GM18511 (cell line): ENCODE measurements around the gene GPC2.

ENCODE experiments used
- ATAC-seq: cut with Tn5 transposase; IDR thresholded peaks from one replicate; pipeline ENCODE4 v1.9.1; 2021; ENCODE audit warnings: mild to moderate bottlenecking, moderate library complexity; ENCODE audit not compliant: unreplicated experiment

The GPC2 gene

DNA sequence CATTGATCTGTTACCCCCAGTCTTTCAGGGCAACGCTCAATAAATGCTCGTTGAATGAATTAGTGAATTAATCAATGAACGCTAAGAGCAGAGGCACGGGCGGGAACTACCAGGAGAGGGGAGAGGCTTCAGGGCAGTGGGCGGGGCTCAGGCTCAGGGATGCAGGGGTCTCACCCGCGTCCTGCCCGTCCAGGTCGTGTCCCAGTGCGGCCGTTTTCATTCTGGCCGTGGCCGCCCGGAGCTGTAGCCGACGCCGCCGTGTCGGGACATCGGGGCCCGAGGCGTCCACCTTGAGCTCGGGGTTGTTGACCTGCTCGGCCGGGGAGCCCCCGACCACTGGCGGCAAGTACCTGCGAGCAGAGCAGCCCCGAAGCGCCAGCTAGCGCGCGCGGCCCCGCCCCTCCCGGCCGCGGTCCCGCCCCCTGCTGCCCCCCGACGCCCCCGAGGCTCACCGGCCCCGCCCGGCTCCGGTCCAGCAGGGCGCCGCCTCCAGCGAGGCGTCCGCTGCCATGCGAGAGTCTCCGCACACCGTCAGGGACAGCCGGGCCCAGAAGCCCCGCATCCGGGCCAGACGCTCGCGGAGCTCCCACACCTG, 6.0 kb downstream of the GPC2 start:
- ATAC-seq, result no peak

DNA sequence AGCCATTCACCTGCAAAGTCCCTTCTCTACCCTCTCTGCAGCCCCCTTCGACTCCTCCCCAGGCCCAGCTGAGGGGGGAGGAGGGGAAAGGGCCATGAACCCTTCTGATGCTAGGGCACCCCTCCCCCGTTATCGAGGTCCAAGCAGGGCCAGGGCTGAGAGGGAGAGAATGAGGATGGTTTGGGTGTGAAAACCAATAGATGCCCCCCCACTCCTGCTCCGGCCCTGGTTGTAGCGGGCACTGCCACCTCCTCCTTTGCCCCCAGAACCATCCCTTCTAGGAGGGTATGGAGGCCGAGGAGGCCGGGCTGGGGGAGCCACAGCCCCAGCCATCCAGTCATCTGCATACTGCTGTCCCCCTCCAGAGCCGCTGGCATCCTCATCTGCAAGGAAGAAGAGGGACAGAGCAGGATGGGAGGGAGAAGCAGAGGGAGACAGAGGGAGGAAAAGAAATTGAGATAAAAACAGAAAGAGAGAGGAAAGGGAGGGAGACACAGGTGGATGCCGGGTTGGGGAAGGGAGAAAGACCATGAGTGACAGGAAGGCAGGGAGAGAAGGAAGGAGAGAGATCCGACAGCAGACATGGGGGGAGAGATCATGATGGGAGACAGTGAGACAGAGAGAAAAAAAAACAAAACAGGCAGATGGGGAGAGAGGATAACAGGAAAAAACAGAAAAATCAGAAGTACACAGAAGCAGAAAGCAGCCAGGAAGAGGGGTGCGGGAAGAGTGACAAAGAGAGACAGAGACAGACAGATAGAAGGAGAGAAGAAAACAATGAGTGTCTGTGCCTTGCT, 6.9 kb downstream of the GPC2 start:
- ATAC-seq, result no peak

DNA sequence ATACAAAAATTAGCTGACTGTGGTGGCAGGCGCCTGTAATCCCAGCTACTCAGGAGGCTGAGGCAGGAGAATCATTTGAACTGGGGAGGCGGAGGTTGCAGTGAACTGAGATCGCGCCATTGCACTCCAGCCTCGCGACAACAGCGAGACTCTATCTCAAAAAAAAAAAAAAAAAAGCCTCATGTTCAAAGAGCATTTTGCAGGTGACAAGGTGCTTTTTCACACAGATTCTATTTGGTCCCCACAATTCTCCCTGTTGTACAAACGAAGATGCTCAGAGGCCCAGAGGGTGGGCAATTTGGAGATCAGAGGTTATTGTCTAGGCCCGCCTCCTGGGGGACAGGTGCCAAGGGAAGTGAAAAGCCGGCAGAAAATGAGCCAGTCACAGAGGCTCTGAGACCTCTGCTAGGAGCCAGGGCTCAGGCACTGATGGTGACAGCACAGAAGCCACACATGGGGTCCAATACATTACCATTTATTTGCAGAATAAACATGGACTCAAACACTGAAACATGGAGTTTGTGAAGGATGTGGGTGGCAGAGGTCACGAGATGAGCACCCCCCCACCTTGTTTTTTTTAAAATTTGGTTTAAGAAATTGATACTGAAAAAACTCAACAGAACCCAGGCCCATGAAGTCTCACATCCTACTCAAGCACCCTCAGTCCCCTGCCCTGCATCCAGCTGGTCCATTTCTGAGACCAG, 7.9 kb downstream of the GPC2 start:
- no peak for ATAC-seq

DNA sequence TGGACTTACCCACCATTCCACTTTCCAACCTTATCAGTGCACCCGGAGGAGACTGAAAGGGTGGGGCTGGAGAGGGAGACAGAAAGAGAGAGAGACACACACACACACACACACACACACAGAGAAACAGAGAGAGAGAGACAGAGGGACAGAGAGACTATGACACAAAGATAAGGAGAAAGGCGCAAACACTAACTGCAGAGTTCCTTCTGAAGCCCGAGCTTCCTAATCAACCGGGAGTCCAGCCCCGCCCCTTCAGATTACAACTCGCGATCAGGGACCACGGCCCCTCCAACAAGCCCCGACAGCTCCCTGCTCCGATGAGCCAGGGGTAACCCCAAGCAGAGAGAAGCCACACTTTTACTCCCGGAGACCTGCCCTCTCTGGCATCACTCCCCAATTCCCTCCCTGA, 9.3 kb downstream of the GPC2 start:
- no peak for ATAC-seq

DNA sequence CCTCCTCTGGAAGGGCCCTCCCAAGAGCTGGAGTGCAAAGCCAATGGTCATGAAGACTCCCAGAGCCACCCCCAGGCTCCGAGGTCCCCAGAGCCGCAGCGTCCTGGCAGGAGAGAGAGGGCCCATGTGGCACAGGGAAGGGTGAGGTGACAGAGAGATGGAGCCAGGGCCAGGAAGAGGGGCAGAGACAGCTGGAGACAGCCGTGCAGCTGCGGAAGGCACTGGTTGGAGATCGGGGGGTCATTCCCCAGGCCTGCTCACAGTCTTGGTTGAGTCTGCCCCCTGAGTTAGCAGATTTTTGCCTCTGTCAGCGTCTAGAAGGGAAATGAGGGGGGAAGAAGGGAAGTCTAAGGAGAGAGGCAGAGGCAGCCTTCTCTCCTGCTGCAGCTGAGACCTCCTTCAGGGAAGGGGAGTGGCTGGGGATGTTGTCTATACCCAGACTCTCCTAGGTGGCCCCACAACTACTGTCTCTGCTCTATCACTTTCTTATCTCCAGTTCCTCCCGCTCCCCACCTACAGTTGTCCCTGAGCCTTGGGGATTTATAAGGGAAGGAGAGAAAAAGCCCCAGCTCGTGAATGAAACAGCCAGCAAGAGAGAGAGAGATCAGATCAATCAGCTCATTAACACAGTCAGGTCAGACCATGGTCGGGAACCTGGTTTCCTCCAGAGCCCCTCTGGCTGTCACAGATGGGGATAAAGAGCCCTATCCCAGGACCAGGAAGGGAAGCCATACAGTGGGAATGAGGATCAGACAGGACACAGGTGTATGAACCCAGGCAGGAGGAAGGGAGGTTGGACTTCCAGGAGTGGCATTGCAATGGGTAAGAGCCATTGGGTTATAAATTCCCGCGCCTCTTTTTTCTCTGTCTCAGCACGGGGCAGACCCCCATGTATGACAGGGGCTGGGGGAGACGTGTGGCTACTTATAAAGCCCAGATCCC, 9.9 kb downstream of the GPC2 start:
- no peak for ATAC-seq

DNA sequence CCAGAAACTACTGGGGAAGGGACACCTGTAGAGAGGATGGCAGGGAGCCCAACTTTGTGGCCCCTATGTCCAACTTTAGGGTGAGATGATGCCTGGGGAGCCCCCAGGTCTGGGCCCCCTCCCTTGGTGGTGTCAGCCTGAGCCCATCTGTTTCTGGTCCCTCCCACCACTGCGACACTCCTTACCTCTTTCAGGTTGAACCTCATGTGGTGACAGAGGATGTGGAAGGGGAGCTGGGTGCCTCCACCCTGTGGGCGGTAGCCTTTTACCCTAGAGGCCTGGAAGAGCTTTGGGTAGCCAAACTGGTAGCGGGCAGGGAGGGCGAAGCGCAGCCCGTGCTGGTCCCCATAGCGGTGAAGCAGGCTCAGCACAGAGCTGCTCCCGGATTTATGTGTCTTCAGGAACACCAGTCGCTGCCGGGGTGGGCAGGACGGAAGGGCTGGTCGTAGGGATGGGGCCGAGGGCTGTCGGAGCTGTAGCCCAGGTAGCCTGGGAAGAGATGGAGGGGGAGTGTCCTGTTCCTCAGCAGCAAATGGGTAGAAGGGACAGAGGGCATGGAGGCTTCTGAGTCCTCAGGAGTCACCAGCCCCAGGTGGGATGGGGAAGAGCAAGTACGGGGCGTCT, 10.8 kb downstream of the GPC2 start:
- ATAC-seq, result no peak

DNA sequence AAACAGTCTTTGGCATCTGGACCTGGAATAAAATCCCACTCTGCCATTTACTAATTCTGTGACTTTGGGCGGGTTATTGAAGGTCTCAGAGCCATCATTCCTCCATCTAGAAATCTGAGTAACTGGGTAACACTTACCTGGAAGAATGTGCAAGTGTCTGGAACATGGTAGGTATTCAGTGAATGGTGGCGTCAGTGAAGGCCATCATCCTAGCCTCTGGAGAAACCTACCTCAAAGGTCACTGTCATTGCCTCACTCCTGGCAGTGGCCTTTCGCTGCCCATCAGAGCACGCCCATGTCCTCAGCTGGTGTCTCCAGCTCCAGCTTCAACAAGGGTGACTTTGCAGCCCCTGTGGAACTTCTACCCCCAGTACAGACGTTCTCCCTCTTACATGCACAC, 13.3 kb downstream of the GPC2 start:
- ATAC-seq, result no peak

DNA sequence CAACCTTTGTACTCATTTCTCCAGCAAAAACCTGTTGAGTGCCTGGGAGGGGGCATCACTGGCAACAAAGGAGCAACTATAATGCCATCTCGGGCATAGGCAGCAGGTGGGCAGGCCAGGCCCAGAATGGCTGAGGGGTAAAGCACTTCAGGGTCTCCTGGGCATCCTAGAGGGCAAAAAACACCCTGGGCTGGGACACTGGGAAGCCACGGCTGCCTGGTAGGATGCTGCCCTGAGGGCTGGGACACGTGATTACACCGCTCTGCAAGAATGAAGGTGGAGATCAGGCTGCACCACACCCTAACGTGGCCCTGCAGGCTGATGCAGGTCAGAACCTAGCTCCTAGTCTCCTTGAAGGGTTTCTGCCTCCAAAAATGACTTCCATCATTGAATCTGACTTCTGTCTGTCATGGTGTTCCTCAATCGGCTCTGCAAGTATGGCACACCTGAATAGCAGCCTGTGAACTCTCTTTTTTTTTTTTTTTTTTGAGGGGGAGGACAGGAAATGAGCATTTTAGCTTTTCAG, 14.1 kb downstream of the GPC2 start:
- ATAC-seq, result no peak

DNA sequence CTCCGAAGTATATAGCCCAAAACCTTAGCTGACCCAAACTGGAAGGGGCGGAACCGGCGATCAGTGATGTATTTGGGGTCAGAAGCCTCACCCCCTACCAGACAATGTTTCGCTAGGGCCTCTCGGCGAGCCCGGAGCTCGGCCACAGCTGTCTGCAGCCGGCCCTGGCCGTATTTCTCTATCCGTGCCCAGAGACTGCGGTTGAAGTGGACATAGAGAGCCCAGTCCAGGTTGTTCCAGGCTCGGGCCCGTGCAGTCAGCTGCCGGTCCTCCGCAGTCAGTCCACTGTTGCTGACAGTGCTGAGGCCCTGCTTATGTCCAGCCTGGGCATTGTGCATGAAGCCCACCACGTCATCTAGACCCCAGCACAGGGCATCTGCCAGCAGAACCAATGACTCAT, 17.1 kb downstream of the GPC2 start:
- ATAC-seq, result no peak

DNA sequence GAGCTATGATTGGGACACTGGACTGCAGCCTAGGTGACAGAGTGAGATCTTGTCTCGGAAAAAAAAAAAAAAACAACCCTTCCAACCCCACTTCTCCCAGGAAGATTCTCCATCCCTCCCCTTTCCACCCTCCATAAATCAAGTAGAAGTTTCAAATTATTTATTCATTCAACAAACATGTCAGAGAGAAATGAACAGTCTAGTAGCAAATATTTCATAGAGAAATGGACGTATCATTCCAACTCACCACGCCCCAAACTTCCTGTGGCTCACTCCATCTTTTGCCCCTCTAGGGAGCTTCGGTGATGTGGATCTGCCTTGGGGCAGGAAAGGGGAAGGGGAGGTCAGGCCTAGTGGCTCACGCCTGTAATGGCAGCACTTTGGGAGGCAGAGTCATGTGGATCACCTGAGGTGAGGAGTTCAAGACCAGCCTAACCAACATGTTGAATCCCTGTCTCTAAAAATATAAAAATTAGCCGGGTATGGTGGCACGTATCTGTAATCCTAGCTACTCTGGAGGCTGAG, 18.0 kb downstream of the GPC2 start:
- no peak for ATAC-seq

DNA sequence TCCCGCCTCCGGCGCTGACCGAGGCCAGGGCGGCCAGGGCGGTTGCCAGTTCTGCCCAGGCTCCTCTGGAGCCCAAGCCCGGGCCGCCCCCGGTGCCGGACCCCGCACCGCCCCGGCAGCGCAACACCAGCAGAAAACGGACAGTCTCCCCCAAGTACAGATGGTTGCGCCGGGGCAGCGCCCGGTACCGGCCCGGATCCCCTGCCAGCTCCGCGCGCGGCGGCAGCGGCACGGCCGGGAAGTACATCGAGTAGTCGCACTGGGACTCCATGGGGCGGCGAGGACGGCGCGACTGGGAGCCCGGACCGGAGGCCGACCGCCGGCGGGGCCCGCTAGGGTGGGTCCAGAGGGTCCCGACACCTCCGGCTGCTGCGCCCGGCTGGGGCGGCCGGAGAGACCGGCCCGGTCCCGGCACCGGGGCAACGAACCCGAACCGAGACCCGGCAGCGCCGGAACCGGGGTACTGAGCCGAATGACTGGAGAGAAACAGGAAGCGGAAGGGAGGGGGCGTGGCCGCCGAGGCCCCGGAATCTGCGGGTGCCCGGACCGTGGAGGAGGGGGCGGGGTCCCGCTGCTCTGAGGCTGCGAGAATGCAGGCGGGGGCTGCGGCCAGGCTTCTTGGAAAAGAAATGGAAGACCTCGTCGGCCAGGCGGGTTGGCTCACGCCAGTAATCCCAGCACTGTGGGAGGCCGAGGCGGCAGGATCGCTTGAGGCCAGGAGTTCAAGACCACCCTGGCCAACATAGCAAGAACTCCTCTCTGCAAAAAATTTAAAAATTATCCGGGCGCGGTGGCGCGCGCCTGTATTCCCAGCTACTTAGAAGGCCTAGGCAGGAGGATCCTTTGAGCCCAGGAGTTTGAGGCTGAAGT, 18.7 kb downstream of the GPC2 start, which contains the start of gene TRAPPC14:
Gene TRAPPC14 (minus strand): TSS at position 495 of the 870 bp plus-strand sequence. CDS start 224 bp downstream, at position 271.
- peak; percentile 77 for ATAC-seq

DNA sequence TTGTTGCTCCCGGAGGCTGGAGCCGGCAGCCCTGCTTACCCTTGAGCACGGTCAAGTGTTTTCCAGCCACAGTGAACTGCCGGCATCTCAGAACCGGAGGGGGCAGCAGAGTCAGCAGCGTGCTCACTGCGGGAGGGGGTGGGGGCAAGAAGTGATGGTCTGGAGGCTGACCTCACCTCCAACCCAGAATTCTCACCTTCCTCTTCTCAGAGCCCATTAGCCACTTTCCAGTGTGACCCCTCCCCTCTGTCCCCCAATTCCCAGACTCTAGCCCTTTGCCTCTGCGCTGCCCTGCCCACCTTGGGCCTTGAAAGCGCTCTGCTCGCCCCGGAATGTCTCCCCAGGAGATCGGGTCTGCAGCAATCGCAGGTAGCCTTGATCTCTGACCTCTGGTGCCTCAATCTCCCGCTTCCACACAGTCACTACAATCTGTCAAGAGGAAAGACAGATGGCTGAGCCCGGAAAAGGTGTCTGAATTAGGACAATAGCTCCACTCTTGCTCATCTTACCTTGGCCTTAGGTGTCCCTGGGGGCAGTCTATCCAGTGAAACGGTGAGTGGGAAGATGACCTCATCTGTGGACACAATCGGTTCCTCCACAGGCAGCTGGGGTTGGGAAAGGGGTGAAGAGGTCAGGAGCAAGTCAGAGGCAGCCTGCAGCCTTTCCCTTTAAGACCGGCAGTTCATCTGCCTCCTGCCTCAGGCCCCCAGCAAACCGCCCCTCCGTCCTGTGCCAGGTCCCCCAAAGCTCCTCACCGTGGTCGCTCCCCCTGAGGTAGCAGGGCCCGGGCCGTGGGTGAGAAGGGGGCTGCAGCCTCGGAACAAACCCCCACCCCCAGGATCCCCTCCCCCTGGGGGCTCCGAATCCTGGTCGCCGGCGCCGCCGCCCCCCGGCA, 19.6 kb downstream of the GPC2 start:
- no peak for ATAC-seq

DNA sequence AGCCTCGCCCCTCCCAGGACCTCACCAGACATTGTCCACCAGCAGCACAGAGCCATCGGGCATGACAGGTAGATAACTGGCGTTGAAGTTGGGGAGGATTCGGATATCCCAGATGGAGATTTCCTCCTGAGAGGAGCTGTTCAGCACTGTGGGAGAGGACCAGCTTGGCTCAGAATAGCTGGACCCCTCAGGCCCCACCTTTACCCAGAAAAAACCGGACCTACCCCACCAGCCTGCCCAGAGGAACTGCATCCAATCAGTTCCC, 20.2 kb downstream of the GPC2 start:
- no peak for ATAC-seq

DNA sequence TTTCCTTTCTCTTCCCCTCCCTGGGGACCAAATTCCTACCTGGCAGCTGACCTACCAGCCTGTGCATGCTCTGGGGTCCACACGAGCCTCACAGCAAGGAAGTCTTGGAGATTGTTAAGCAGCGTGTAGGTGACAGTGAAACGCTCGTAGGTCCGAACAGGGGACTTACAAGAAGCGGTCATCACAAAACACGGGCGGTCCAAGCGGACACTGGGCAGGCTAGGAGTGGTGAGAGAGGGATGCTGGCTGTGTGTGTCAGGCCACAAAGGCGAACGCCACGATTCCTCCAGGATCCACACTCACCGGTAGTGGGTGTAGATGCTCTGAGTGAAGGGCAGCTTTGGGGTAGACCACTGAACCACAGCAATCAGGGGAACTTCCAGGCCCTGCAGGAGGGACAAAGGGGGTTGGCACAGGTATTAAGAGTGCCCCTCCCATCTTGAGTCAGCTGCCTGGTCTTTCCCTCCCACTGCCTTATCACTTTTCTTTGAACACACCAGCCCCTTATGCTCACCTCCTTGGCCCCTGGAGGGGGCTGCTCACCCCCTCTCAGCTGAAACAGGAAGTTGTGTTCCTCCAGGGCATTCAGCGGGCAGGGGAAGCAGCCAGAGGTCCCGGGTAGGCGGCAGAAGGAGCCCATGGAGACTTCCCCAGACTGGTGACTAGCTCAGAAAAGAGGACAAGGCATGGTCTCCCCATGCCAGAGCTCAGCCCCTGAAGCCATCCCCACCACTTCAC, 20.7 kb downstream of the GPC2 start:
- ATAC-seq, result no peak

DNA sequence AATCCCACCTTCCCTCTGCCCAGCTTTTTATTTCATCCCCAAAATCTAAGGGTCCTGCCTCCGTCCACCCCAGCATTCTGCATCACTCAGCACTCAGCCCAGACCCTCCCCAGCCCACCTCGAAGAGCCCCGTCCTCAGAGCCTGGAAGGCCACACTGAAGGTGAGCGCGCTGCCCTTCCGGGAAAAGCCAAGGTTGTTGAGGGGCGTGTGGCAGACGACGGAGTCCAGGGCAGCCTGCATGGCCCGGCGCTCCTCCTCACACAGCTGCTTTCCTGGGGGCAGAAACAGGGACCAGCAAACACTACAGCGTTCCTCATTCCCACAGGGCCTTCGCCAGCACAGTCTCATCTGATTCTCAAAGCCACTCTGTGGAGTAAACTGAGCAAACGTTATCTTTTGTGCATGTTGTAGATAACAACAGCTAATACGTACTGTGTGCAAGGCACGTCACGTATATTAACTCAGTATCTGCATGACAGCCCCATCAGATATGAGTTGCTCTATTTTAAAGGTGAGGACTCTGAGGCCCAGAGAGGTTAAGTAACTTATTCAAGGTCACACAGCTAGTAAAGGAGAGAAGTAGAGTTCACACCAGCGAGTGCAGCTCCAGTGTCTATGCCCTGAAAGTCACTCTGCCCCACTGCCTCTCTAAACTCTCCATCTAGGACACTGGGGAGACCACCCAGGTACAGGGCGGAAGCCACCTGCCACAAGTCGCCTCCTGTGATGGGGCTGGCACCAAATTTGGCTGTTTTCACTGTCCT, 21.4 kb downstream of the GPC2 start:
- ATAC-seq, result no peak

DNA sequence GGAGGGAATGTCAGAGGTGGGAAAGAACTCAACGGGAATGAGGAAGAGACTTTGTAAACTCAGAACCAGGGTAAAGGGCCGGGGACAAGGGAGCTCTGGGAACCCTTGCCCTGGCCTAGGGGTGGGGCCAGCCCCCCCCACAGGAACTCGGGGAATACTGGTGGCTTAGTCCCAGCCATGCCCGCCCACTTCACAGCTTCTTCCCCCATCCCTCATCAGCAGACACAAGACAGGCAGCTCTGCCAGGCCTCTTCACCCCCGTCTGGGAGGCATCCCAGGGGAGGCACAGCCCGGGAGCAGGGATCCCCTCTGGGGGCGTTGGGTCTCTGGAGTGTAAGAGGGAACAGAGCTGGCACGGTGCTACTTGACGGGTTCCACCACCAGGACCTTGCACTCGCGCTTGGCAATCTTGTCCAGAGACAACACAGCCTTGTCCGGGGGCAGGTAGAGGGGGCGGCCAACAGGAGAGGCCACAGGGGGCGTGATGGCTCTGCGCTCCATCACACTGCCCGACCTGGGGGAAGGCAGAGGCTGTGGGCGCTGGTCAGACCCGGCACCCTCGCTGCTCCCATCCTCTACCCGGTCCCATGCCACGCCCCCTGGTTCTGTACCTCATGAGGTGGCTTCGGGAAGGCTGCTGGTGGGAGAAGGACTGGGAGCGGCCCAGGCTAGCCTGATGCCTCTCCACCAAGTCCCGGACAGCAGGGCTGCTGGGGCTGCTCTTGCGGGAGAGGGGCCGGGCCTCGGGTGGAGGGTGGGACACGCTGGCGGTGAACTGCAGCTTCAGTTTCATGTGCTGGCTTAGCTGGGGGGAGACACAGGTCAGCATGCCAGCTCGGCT, 22.3 kb downstream of the GPC2 start:
- no peak for ATAC-seq
